ENCODE results near the gene DPP4. TPM values are rescaled to one million over a fixed set of nuclear protein-coding genes. Genes with fewer than 3 reads are reported as not detected.

The DPP4 gene
- total and polyA plus RNA-seq, 5 donors from 2014 or later: 12.6 to 40.8 (median 29.5) TPM

- peak overlapping the region; percentile 39 to 78 (median 62) for H3K4me3 Mint-ChIP-seq
- H3K36me3 Mint-ChIP-seq: peaks cover 15% of the 10 kb centered on the region
Observed at GRCh38 chr2:162063281-162063680, 10.7 kb downstream of the DPP4 start.

GRCh38 chr2:162062559-162062958 lies 11.5 kb downstream of the DPP4 start:
- DNase-seq (no peak), ATAC-seq (ENCODE audit: low read depth in 2 of 2) (no peak)
- peaks cover 43 to 82% (median 57%) of the 10 kb centered on the region in 4 donors for H3K4me1 Mint-ChIP-seq
- Histone ChIP-seq H3K36me3 (ENCODE audit: control insufficient read depth, insufficient read depth, low read length) (no peaks in the 10 kb centered on the region), H3K27ac (ENCODE audit: insufficient read depth, low read length, poor library complexity, severe bottlenecking) (no peak overlapping the region), H3K9me3 (ENCODE audit: control insufficient read depth in 2 of 2, low read length in 2 of 2) (no peaks in the 10 kb centered on the region), H3K27me3 (ENCODE audit: control insufficient read depth, insufficient read depth, low read length) (no peaks in the 10 kb centered on the region), H3K4me3 (ENCODE audit: low read depth, low read length) (no peak overlapping the region), H3K4me1 (ENCODE audit: control insufficient read depth, insufficient read depth, low read length, poor library complexity, severe bottlenecking) (peaks cover 19% of the 10 kb centered on the region)
- H3K27ac Mint-ChIP-seq: peak overlapping the region; percentile 86 to 93 (median 88)
- no peaks in the 10 kb centered on the region for H3K27me3 Mint-ChIP-seq
- peaks cover 0 to 1% (median 0%) of the 10 kb centered on the region in 7 donors for H3K9me3 Mint-ChIP-seq
- peaks cover 15% of the 10 kb centered on the region for H3K36me3 Mint-ChIP-seq
- H3K4me3 Mint-ChIP-seq: peak overlapping the region in 2 of 4 donors; percentile 62 to 78

More at GRCh38 chr2:162063281-162063680, 10.7 kb downstream of the DPP4 start:
- DNase-seq (no peak), ATAC-seq (ENCODE audit: low read depth in 2 of 2) (no peak)
- peak overlapping the region; percentile 86 to 93 (median 92) for H3K27ac Mint-ChIP-seq
- peak overlapping the region; percentile 65 for H3K27ac ChIP-seq (ENCODE audit: insufficient read depth, low read length, poor library complexity, severe bottlenecking)
- no peaks in the 10 kb centered on the region for H3K27me3 Mint-ChIP-seq
- no peaks in the 10 kb centered on the region for H3K27me3 ChIP-seq (ENCODE audit: control insufficient read depth, insufficient read depth, low read length)
- peaks cover 47 to 82% (median 53%) of the 10 kb centered on the region in 4 donors for H3K4me1 Mint-ChIP-seq
- no peaks in the 10 kb centered on the region for H3K9me3 Mint-ChIP-seq
- no peaks in the 10 kb centered on the region for H3K9me3 ChIP-seq (ENCODE audit: control insufficient read depth in 2 of 2, low read length in 2 of 2)
- H3K4me1 ChIP-seq (ENCODE audit: control insufficient read depth, insufficient read depth, low read length, poor library complexity, severe bottlenecking): peaks cover 19% of the 10 kb centered on the region
- H3K36me3 ChIP-seq (ENCODE audit: control insufficient read depth, insufficient read depth, low read length): no peaks in the 10 kb centered on the region
- H3K4me3 ChIP-seq (ENCODE audit: low read depth, low read length): peak overlapping the region; percentile 57

- no peaks in the 10 kb centered on the region for H3K27me3 Mint-ChIP-seq
- H3K4me3 ChIP-seq (ENCODE audit: low read depth, low read length): no peak overlapping the region
- peak overlapping the region in 1 of 3 donors; percentile 50 for H3K27ac Mint-ChIP-seq
- no peak overlapping the region for H3K27ac ChIP-seq (ENCODE audit: insufficient read depth, low read length, poor library complexity, severe bottlenecking)
- ATAC-seq (ENCODE audit: low read depth in 2 of 2) (no peak), DNase-seq (no peak)
- H3K36me3 Mint-ChIP-seq: peaks cover 22% of the 10 kb centered on the region
- peaks cover 0 to 6% of the 10 kb centered on the region in 2 experiments for H3K9me3 ChIP-seq (ENCODE audit: control insufficient read depth in 2 of 2, low read length in 2 of 2)
- H3K27me3 ChIP-seq (ENCODE audit: control insufficient read depth, insufficient read depth, low read length): no peaks in the 10 kb centered on the region
- peaks cover 33 to 86% (median 52%) of the 10 kb centered on the region in 4 donors for H3K4me1 Mint-ChIP-seq
- H3K4me1 ChIP-seq (ENCODE audit: control insufficient read depth, insufficient read depth, low read length, poor library complexity, severe bottlenecking): peaks cover 19% of the 10 kb centered on the region
- peak overlapping the region in 1 of 4 donors; percentile 14 for H3K4me3 Mint-ChIP-seq
- H3K36me3 ChIP-seq (ENCODE audit: control insufficient read depth, insufficient read depth, low read length): no peaks in the 10 kb centered on the region
- peaks cover 0 to 6% (median 0%) of the 10 kb centered on the region in 7 donors for H3K9me3 Mint-ChIP-seq
Observed at GRCh38 chr2:162061021-162061420, 13.0 kb downstream of the DPP4 start.

- no peak overlapping the region for H3K4me3 ChIP-seq (ENCODE audit: low read depth, low read length)
- H3K36me3 Mint-ChIP-seq: peaks cover 18% of the 10 kb centered on the region
- no peak for ATAC-seq (ENCODE audit: low read depth in 2 of 2)
- no peaks in the 10 kb centered on the region for H3K27me3 ChIP-seq (ENCODE audit: control insufficient read depth, insufficient read depth, low read length)
- peaks cover 19% of the 10 kb centered on the region for H3K4me1 ChIP-seq (ENCODE audit: control insufficient read depth, insufficient read depth, low read length, poor library complexity, severe bottlenecking)
- H3K27me3 Mint-ChIP-seq: no peaks in the 10 kb centered on the region
- H3K4me3 Mint-ChIP-seq: no peak overlapping the region
- DNase-seq: no peak
- H3K9me3 Mint-ChIP-seq: peaks cover 0 to 6% (median 0%) of the 10 kb centered on the region in 7 donors
- H3K27ac ChIP-seq (ENCODE audit: insufficient read depth, low read length, poor library complexity, severe bottlenecking): no peak overlapping the region
- H3K9me3 ChIP-seq (ENCODE audit: control insufficient read depth in 2 of 2, low read length in 2 of 2): peaks cover 0 to 6% of the 10 kb centered on the region in 2 experiments
- H3K4me1 Mint-ChIP-seq: peaks cover 38 to 88% (median 54%) of the 10 kb centered on the region in 4 donors
- no peaks in the 10 kb centered on the region for H3K36me3 ChIP-seq (ENCODE audit: control insufficient read depth, insufficient read depth, low read length)
- H3K27ac Mint-ChIP-seq: peak overlapping the region; percentile 50 to 79 (median 74)
Observed at GRCh38 chr2:162060532-162060931, 13.5 kb downstream of the DPP4 start.

- Mint-ChIP-seq H3K36me3 (peaks cover 18% of the 10 kb centered on the region), H3K9me3 (peaks cover 0 to 6% (median 0%) of the 10 kb centered on the region in 7 donors), H3K4me3 (peak overlapping the region; percentile 41 to 78 (median 68)), H3K4me1 (peaks cover 41 to 87% (median 56%) of the 10 kb centered on the region in 4 donors), H3K27me3 (no peaks in the 10 kb centered on the region), H3K27ac (peak overlapping the region; percentile 53 to 88 (median 65))
- Histone ChIP-seq H3K27me3 (ENCODE audit: control insufficient read depth, insufficient read depth, low read length) (no peaks in the 10 kb centered on the region), H3K27ac (ENCODE audit: insufficient read depth, low read length, poor library complexity, severe bottlenecking) (no peak overlapping the region), H3K4me3 (ENCODE audit: low read depth, low read length) (peak overlapping the region; percentile 81), H3K36me3 (ENCODE audit: control insufficient read depth, insufficient read depth, low read length) (no peaks in the 10 kb centered on the region), H3K9me3 (ENCODE audit: control insufficient read depth in 2 of 2, low read length in 2 of 2) (peaks cover 0 to 6% of the 10 kb centered on the region in 2 experiments), H3K4me1 (ENCODE audit: control insufficient read depth, insufficient read depth, low read length, poor library complexity, severe bottlenecking) (peaks cover 19% of the 10 kb centered on the region)
- ATAC-seq (ENCODE audit: low read depth in 2 of 2): peak; percentile 59 to 67
- peak in 1 of 3 donors; percentile 74 for DNase-seq
Observed at GRCh38 chr2:162058973-162059668, 14.9 kb downstream of the DPP4 start.

- Mint-ChIP-seq H3K9me3 (peaks cover 0 to 6% (median 0%) of the 10 kb centered on the region in 7 donors), H3K27me3 (no peaks in the 10 kb centered on the region), H3K36me3 (peaks cover 16% of the 10 kb centered on the region), H3K4me3 (peak overlapping the region; percentile 29 to 66 (median 42)), H3K4me1 (peaks cover 28 to 79% (median 41%) of the 10 kb centered on the region in 4 donors), H3K27ac (peak overlapping the region in 2 of 3 donors; percentile 23 to 73)
- Histone ChIP-seq H3K9me3 (ENCODE audit: control insufficient read depth in 2 of 2, low read length in 2 of 2) (peaks cover 0 to 6% of the 10 kb centered on the region in 2 experiments), H3K4me1 (ENCODE audit: control insufficient read depth, insufficient read depth, low read length, poor library complexity, severe bottlenecking) (peaks cover 9% of the 10 kb centered on the region), H3K36me3 (ENCODE audit: control insufficient read depth, insufficient read depth, low read length) (no peaks in the 10 kb centered on the region), H3K4me3 (ENCODE audit: low read depth, low read length) (peak overlapping the region; percentile 35), H3K27me3 (ENCODE audit: control insufficient read depth, insufficient read depth, low read length) (no peaks in the 10 kb centered on the region), H3K27ac (ENCODE audit: insufficient read depth, low read length, poor library complexity, severe bottlenecking) (no peak overlapping the region)
- ATAC-seq (ENCODE audit: low read depth in 2 of 2) (no peak), DNase-seq (peak in 1 of 3 donors; percentile 61)
Observed at GRCh38 chr2:162057426-162057825, 16.6 kb downstream of the DPP4 start.

- Mint-ChIP-seq H3K27ac (peak overlapping the region in 1 of 3 donors; percentile 23), H3K9me3 (peaks cover 0 to 6% (median 0%) of the 10 kb centered on the region in 7 donors), H3K4me3 (peak overlapping the region in 2 of 4 donors; percentile 3 to 52), H3K36me3 (peaks cover 18% of the 10 kb centered on the region), H3K4me1 (peaks cover 27 to 80% (median 42%) of the 10 kb centered on the region in 4 donors), H3K27me3 (no peaks in the 10 kb centered on the region)
- no peak overlapping the region for H3K27ac ChIP-seq (ENCODE audit: insufficient read depth, low read length, poor library complexity, severe bottlenecking)
- ATAC-seq (ENCODE audit: low read depth in 2 of 2) (no peak), DNase-seq (no peak)
- no peaks in the 10 kb centered on the region for H3K27me3 ChIP-seq (ENCODE audit: control insufficient read depth, insufficient read depth, low read length)
- peaks cover 0 to 6% of the 10 kb centered on the region in 2 experiments for H3K9me3 ChIP-seq (ENCODE audit: control insufficient read depth in 2 of 2, low read length in 2 of 2)
- H3K36me3 ChIP-seq (ENCODE audit: control insufficient read depth, insufficient read depth, low read length): no peaks in the 10 kb centered on the region
- peak overlapping the region; percentile 35 for H3K4me3 ChIP-seq (ENCODE audit: low read depth, low read length)
- peaks cover 9% of the 10 kb centered on the region for H3K4me1 ChIP-seq (ENCODE audit: control insufficient read depth, insufficient read depth, low read length, poor library complexity, severe bottlenecking)
Observed at GRCh38 chr2:162056796-162057399, 17.1 kb downstream of the DPP4 start.
